HEK293 (cell line): ENCODE data around the gene DOCK1.

Experiments used
- CTCF ChIA-PET: fragments of 350-600 bp; formaldehyde crosslinking; extraction: SDS; loops from one replicate; lab custom pipeline; 2021; ENCODE audit warnings: antibody characterized with exemption; lab: Yijun Ruan, JAX
- POLR2A ChIA-PET: fragments of 300-600 bp; formaldehyde crosslinking; extraction: SDS; loops from one replicate; lab custom pipeline; 2020; ENCODE audit warnings: antibody characterized with exemption, inconsistent platforms; lab: Yijun Ruan, JAX
- H3K27ac ChIP-seq: fragments of 200-500 bp; sonication (Bioruptor generic); 2 replicates; pipeline ENCODE4 v1.5.1; 2014; ENCODE audit warnings: low read depth, low read length, control low read depth, inconsistent platforms; ENCODE audit errors: extremely low read depth
- H3K36me3 ChIP-seq, 2 experiments: fragments of 200-500 bp in 1 of 2; sonication (Bioruptor generic) in 1 of 2; 1 replicate in 1 of 2; 2 replicates in 1 of 2; pipeline ENCODE4 v1.5.1; 2014 to 2017; ENCODE audit warnings: inconsistent platforms in 2 of 2, low read length in 2 of 2; ENCODE audit not compliant: control insufficient read depth in 2 of 2, insufficient read depth in 1 of 2
- H3K4me1 ChIP-seq: fragments of 200-500 bp; sonication (Bioruptor generic); 2 replicates; pipeline ENCODE4 v1.5.1; 2014; ENCODE audit warnings: mild to moderate bottlenecking, low read length, inconsistent platforms; ENCODE audit not compliant: control insufficient read depth, insufficient read depth
- H3K4me3 ChIP-seq: 2 replicates; pipeline ENCODE4 v1.5.1; 2011; ENCODE audit warnings: low read depth, mild to moderate bottlenecking, control low read depth, low read length, moderate library complexity
- H3K9me3 ChIP-seq: fragments of 200-500 bp; sonication (Bioruptor generic); 2 replicates; pipeline ENCODE4 v1.5.1; 2014; ENCODE audit warnings: low read depth, low read length, inconsistent platforms; ENCODE audit not compliant: control insufficient read depth, insufficient read depth
- MZF1 ChIP-seq: fragments of 450-650 bp; formaldehyde crosslinking; IDR thresholded peaks from 2 replicates; pipeline ENCODE4 v1.5.1; 2017; ENCODE audit warnings: missing biosample characterization, missing genetic modification characterization, borderline replicate concordance
- ZBTB1 ChIP-seq: fragments of 450-650 bp; formaldehyde crosslinking; IDR thresholded peaks from 2 replicates; pipeline ENCODE4 v1.5.1; 2016; ENCODE audit warnings: missing biosample characterization, missing genetic modification characterization
- ZFP37 ChIP-seq: fragments of 450-650 bp; formaldehyde crosslinking; IDR thresholded peaks from 2 replicates; pipeline ENCODE4 v1.5.1; 2016; ENCODE audit warnings: missing biosample characterization, missing genetic modification characterization
- ZNF10 ChIP-seq: fragments of 450-650 bp; formaldehyde crosslinking; IDR thresholded peaks from 2 replicates; pipeline ENCODE4 v1.5.1; 2017; ENCODE audit warnings: missing biosample characterization, missing genetic modification characterization
- ZNF112 ChIP-seq: fragments of 450-650 bp; formaldehyde crosslinking; IDR thresholded peaks from 2 replicates; pipeline ENCODE4 v1.5.0; 2017; ENCODE audit warnings: missing biosample characterization, missing genetic modification characterization
- ZNF121 ChIP-seq: fragments of 450-650 bp; formaldehyde crosslinking; IDR thresholded peaks from 2 replicates; pipeline ENCODE4 v1.5.1; 2016; ENCODE audit warnings: missing biosample characterization, missing genetic modification characterization
- ZNF23 ChIP-seq: fragments of 450-650 bp; formaldehyde crosslinking; IDR thresholded peaks from 2 replicates; pipeline ENCODE4 v1.5.1; 2016; ENCODE audit warnings: missing biosample characterization, missing genetic modification characterization, borderline replicate concordance
- ZNF274 ChIP-seq, 2 experiments: fragments of 200-500 bp in 1 of 2; fragments of 450-650 bp in 1 of 2; sonication (Bioruptor generic) in 1 of 2; formaldehyde crosslinking in 1 of 2; IDR thresholded peaks; 2 replicates each; pipeline versions ENCODE4 v1.5.1 to v1.6.1; 2014 to 2016; ENCODE audit warnings: borderline replicate concordance in 1 of 2, inconsistent platforms in 1 of 2, low read length in 1 of 2, missing biosample characterization in 1 of 2, missing genetic modification characterization in 1 of 2
- ZNF404 ChIP-seq: fragments of 450-650 bp; formaldehyde crosslinking; IDR thresholded peaks from 2 replicates; pipeline ENCODE4 v1.5.1; 2017; ENCODE audit warnings: missing biosample characterization, missing genetic modification characterization
- ZNF416 ChIP-seq: fragments of 450-650 bp; formaldehyde crosslinking; IDR thresholded peaks from 2 replicates; pipeline ENCODE4 v1.5.1; 2016; ENCODE audit warnings: missing biosample characterization, missing genetic modification characterization
- ZNF571 ChIP-seq: fragments of 450-650 bp; formaldehyde crosslinking; IDR thresholded peaks from 2 replicates; pipeline ENCODE4 v1.5.0; 2017; ENCODE audit warnings: missing biosample characterization, missing genetic modification characterization
- ZNF600 ChIP-seq: fragments of 450-650 bp; formaldehyde crosslinking; IDR thresholded peaks from 2 replicates; pipeline ENCODE4 v1.5.1; 2016; ENCODE audit warnings: missing biosample characterization, missing genetic modification characterization
- ZNF610 ChIP-seq: fragments of 450-650 bp; formaldehyde crosslinking; IDR thresholded peaks from 2 replicates; pipeline ENCODE4 v1.5.1; 2016; ENCODE audit warnings: missing biosample characterization, missing genetic modification characterization, borderline replicate concordance
- ZNF837 ChIP-seq: fragments of 450-650 bp; formaldehyde crosslinking; IDR thresholded peaks from 2 replicates; pipeline ENCODE4 v1.5.1; 2016; ENCODE audit warnings: missing biosample characterization, missing genetic modification characterization
- ZNF843 ChIP-seq: fragments of 450-650 bp; formaldehyde crosslinking; IDR thresholded peaks from 2 replicates; pipeline ENCODE4 v1.5.1; 2016; ENCODE audit warnings: missing biosample characterization, missing genetic modification characterization
- TF ChIP-seq, protein P1 (sequence below): fragments of 450-650 bp; formaldehyde crosslinking; IDR thresholded peaks from 2 replicates; pipeline ENCODE4 v1.5.1; 2016; ENCODE audit warnings: missing biosample characterization, missing genetic modification characterization
- TF ChIP-seq, protein P2 (sequence below): fragments of 450-650 bp; formaldehyde crosslinking; IDR thresholded peaks from 2 replicates; pipeline ENCODE4 v1.5.1; 2016; ENCODE audit warnings: missing biosample characterization, missing genetic modification characterization
- TF ChIP-seq, protein P3 (sequence below): fragments of 450-650 bp; formaldehyde crosslinking; optimal IDR thresholded peaks from 2 replicates; pipeline ENCODE3; 2016; ENCODE audit warnings: missing biosample characterization, mild to moderate bottlenecking, missing genetic modification characterization
- TF ChIP-seq, protein P4 (sequence below): fragments of 450-650 bp; formaldehyde crosslinking; IDR thresholded peaks from 2 replicates; pipeline ENCODE4 v1.5.1; 2016; ENCODE audit warnings: missing biosample characterization, missing genetic modification characterization

Gene DOCK1

DNA sequence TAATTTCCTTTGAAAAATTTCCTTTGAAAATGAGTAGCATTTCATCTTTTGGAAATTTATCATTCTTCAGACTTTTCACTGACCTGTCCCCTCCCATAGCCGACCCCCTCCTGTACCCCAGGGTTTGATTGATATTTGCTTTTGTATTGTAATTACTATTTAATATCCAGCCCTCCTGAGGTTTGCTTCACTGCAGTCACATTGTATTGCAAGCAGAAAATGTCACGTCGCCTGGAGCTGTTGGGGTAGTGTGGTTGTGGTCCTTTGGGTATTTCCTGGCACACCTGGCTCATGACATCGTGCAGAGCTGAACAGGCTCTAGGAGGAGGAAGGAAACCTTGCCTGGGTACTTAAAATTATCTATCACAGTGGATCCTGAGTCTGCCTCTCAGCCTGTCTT lies 175.1 kb downstream of the DOCK1 start:
- no peak overlapping the region for H3K27ac ChIP-seq
- ChIA-PET POLR2A (no interaction called here), CTCF (no interaction called here)
- no peaks in the 10 kb centered on the region for H3K4me1 ChIP-seq
- no peak overlapping the region for H3K4me3 ChIP-seq
- TF ChIP-seq ZNF837 (no peak), ZBTB1 (tag by site-specific recombination) (no peak), ZNF112 (tag by site-specific recombination) (no peak), MZF1 (no peak)
- TF ChIP-seq, protein P1, sequence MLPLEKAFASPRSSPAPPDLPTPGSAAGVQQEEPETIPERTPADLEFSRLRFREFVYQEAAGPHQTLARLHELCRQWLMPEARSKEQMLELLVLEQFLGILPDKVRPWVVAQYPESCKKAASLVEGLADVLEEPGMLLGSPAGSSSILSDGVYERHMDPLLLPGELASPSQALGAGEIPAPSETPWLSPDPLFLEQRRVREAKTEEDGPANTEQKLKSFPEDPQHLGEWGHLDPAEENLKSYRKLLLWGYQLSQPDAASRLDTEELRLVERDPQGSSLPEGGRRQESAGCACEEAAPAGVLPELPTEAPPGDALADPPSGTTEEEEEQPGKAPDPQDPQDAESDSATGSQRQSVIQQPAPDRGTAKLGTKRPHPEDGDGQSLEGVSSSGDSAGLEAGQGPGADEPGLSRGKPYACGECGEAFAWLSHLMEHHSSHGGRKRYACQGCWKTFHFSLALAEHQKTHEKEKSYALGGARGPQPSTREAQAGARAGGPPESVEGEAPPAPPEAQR (tag by site-specific recombination): no peak
- TF ChIP-seq, protein P2, sequence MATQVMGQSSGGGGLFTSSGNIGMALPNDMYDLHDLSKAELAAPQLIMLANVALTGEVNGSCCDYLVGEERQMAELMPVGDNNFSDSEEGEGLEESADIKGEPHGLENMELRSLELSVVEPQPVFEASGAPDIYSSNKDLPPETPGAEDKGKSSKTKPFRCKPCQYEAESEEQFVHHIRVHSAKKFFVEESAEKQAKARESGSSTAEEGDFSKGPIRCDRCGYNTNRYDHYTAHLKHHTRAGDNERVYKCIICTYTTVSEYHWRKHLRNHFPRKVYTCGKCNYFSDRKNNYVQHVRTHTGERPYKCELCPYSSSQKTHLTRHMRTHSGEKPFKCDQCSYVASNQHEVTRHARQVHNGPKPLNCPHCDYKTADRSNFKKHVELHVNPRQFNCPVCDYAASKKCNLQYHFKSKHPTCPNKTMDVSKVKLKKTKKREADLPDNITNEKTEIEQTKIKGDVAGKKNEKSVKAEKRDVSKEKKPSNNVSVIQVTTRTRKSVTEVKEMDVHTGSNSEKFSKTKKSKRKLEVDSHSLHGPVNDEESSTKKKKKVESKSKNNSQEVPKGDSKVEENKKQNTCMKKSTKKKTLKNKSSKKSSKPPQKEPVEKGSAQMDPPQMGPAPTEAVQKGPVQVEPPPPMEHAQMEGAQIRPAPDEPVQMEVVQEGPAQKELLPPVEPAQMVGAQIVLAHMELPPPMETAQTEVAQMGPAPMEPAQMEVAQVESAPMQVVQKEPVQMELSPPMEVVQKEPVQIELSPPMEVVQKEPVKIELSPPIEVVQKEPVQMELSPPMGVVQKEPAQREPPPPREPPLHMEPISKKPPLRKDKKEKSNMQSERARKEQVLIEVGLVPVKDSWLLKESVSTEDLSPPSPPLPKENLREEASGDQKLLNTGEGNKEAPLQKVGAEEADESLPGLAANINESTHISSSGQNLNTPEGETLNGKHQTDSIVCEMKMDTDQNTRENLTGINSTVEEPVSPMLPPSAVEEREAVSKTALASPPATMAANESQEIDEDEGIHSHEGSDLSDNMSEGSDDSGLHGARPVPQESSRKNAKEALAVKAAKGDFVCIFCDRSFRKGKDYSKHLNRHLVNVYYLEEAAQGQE (tag by site-specific recombination): no peak
- peaks cover 4 to 18% of the 10 kb centered on the region in 2 experiments; a peak in 2 of 3 replicates for H3K36me3 ChIP-seq
- no peaks in the 10 kb centered on the region for H3K9me3 ChIP-seq

DNA sequence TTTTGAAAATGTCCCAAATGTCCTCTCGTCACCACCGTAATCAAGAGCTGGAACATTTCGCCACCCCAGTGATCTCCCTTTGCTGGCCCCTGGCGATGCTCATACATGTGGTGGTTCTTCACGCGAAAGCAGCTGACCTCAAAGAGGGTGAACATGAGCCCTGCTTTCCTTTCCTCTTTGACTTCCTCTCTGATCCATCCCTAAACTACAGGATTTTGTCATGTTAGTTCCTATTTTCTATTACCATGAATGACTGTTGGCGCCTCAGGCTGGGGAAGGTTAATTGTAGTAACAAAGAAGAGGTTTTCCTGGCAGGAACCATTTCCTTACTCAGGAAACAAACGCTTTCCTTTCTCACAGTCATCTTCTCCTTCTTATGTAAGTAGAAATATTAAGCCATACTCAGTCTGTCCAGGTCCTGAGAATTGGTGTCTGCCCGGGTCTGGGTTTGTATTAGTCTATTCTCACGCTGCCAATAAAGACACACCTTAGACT lies 176.7 kb downstream of the DOCK1 start:
- Histone ChIP-seq H3K9me3 (no peaks in the 10 kb centered on the region), H3K36me3 (peaks cover 0 to 11% of the 10 kb centered on the region in 2 experiments; a peak in 1 of 3 replicates), H3K4me3 (no peak overlapping the region), H3K4me1 (no peaks in the 10 kb centered on the region), H3K27ac (no peak overlapping the region)
- ChIA-PET CTCF (no interaction called here), POLR2A (interaction anchor here (0.6 kb wide), 1 partner anchor 317 kb away, joined by 10 read pairs; no protein-coding TSS in a partner anchor)
- TF ChIP-seq ZNF843 (no peak), ZNF571 (tag by site-specific recombination) (no peak), ZNF600 (no peak), ZNF121 (tag by site-specific recombination) (no peak), ZNF10 (tag by site-specific recombination) (no peak), ZNF274 (IDR thresholded peaks at IDR 0.05; ENCODE audit: low read length) (no peak), ZNF274 (tag by site-specific recombination; IDR thresholded peaks at IDR 0.05; ENCODE audit: borderline replicate concordance) (no peak), ZNF23 (tag by site-specific recombination) (no peak), ZNF416 (no peak), ZNF610 (tag by site-specific recombination) (no peak), ZNF404 (no peak), ZFP37 (no peak)
- TF ChIP-seq, protein P3, sequence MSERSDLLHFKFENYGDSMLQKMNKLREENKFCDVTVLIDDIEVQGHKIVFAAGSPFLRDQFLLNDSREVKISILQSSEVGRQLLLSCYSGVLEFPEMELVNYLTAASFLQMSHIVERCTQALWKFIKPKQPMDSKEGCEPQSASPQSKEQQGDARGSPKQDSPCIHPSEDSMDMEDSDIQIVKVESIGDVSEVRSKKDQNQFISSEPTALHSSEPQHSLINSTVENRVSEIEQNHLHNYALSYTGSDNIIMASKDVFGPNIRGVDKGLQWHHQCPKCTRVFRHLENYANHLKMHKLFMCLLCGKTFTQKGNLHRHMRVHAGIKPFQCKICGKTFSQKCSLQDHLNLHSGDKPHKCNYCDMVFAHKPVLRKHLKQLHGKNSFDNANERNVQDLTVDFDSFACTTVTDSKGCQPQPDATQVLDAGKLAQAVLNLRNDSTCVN (tag by site-specific recombination): no peak
- TF ChIP-seq, protein P4, sequence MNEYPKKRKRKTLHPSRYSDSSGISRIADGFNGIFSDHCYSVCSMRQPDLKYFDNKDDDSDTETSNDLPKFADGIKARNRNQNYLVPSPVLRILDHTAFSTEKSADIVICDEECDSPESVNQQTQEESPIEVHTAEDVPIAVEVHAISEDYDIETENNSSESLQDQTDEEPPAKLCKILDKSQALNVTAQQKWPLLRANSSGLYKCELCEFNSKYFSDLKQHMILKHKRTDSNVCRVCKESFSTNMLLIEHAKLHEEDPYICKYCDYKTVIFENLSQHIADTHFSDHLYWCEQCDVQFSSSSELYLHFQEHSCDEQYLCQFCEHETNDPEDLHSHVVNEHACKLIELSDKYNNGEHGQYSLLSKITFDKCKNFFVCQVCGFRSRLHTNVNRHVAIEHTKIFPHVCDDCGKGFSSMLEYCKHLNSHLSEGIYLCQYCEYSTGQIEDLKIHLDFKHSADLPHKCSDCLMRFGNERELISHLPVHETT (tag by site-specific recombination): no peak
